Measurements from ENCODE around the gene RASA3. TPM values are rescaled to one million over a fixed set of nuclear protein-coding genes. Genes with fewer than 3 reads are reported as not detected.
"Not testable (repeated sequence)": the region's sequence is repeated elsewhere in the genome, so short reads cannot be mapped to it uniquely, and the experiment has no call there.

RASA3 gene
- total RNA-seq, 2 donors from 2014 or later, result 6.3 to 12.0 TPM

- H3K36me3 Mint-ChIP-seq (ENCODE audit: low read depth), result no peaks in the 10 kb centered on the region
- H3K4me3 Mint-ChIP-seq, result no peak overlapping the region
- Histone ChIP-seq H3K9ac (ENCODE audit: extremely low read depth, low read length, poor library complexity, severe bottlenecking) (no peak overlapping the region), H3K27me3 (ENCODE audit: control insufficient read depth, insufficient read depth, low read length, poor library complexity, severe bottlenecking) (peaks cover 6% of the 10 kb centered on the region), H3K9me3 (ENCODE audit: control insufficient read depth, low read length) (no peaks in the 10 kb centered on the region), H3K36me3 (ENCODE audit: control insufficient read depth, insufficient read depth, low read length) (no peaks in the 10 kb centered on the region), H3K4me3 (ENCODE audit: low read length) (no peak overlapping the region), H3K4me1 (ENCODE audit: control insufficient read depth, insufficient read depth, low read length) (peaks cover 12% of the 10 kb centered on the region), H3K27ac (ENCODE audit: low read depth, low read length) (no peak overlapping the region)
- TF ChIP-seq CTCF (conservative IDR thresholded peaks at IDR 0.05), result no peak
- no peaks in the 10 kb centered on the region for H3K9me3 Mint-ChIP-seq
- DNase-seq, result no peak
- H3K27ac Mint-ChIP-seq, result no peak overlapping the region
- H3K27me3 Mint-ChIP-seq (ENCODE audit: insufficient read depth), result peaks cover 4% of the 10 kb centered on the region
- 79 to 91% methylated on average over 6 to 15 of the region's 15 CpGs for WGBS, 2 experiments (ENCODE audit: insufficient coverage in 1 of 2, insufficient read length in 1 of 2)
- peaks cover 26% of the 10 kb centered on the region for H3K4me1 Mint-ChIP-seq
These were observed 4.7 kb downstream of the RASA3 start for GRCh38 chr13:114127473-114128347.

- no peak overlapping the region for H3K27ac Mint-ChIP-seq
- H3K4me1 ChIP-seq (ENCODE audit: control insufficient read depth, insufficient read depth, low read length), result peaks cover 12% of the 10 kb centered on the region
- H3K36me3 Mint-ChIP-seq (ENCODE audit: low read depth), result no peaks in the 10 kb centered on the region
These were observed 5.5 kb downstream of the RASA3 start for GRCh38 chr13:114126789-114127472.

GRCh38 chr13:114126086-114126485 is 6.3 kb downstream of the RASA3 start:
- H3K4me3 Mint-ChIP-seq, result not testable (repeated sequence)

More at GRCh38 chr13:114126789-114127472, 5.5 kb downstream of the RASA3 start:
- Mint-ChIP-seq H3K4me1 (peaks cover 26% of the 10 kb centered on the region), H3K4me3 (no peak overlapping the region), H3K9me3 (no peaks in the 10 kb centered on the region), H3K27me3 (ENCODE audit: insufficient read depth) (peaks cover 4% of the 10 kb centered on the region)
- DNase-seq, result no peak
- no peak overlapping the region for H3K4me3 ChIP-seq (ENCODE audit: low read length)
- H3K9me3 ChIP-seq (ENCODE audit: control insufficient read depth, low read length), result no peaks in the 10 kb centered on the region
- TF ChIP-seq CTCF (conservative IDR thresholded peaks at IDR 0.05), result no peak
- H3K9ac ChIP-seq (ENCODE audit: extremely low read depth, low read length, poor library complexity, severe bottlenecking), result no peak overlapping the region
- 93 to 95% methylated on average over 17 to 21 of the region's 21 CpGs for WGBS, 2 experiments (ENCODE audit: insufficient coverage in 1 of 2, insufficient read length in 1 of 2)
- no peaks in the 10 kb centered on the region for H3K36me3 ChIP-seq (ENCODE audit: control insufficient read depth, insufficient read depth, low read length)
- H3K27me3 ChIP-seq (ENCODE audit: control insufficient read depth, insufficient read depth, low read length, poor library complexity, severe bottlenecking), result peaks cover 6% of the 10 kb centered on the region
- no peak overlapping the region for H3K27ac ChIP-seq (ENCODE audit: low read depth, low read length)

More at GRCh38 chr13:114126086-114126485, 6.3 kb downstream of the RASA3 start:
- not testable (repeated sequence) for H3K9ac ChIP-seq (ENCODE audit: extremely low read depth, low read length, poor library complexity, severe bottlenecking); H3K27ac ChIP-seq (ENCODE audit: low read depth, low read length); H3K27me3 ChIP-seq (ENCODE audit: control insufficient read depth, insufficient read depth, low read length, poor library complexity, severe bottlenecking); H3K36me3 ChIP-seq (ENCODE audit: control insufficient read depth, insufficient read depth, low read length); H3K27ac Mint-ChIP-seq; H3K27me3 Mint-ChIP-seq (ENCODE audit: insufficient read depth); H3K9me3 Mint-ChIP-seq; H3K4me3 ChIP-seq (ENCODE audit: low read length); H3K9me3 ChIP-seq (ENCODE audit: control insufficient read depth, low read length); DNase-seq; H3K36me3 Mint-ChIP-seq (ENCODE audit: low read depth)
- WGBS, 2 experiments (ENCODE audit: insufficient coverage in 1 of 2, insufficient read length in 1 of 2), result 95 to 96% methylated on average over 6 to 11 of the region's 14 CpGs
- H3K4me1 ChIP-seq (ENCODE audit: control insufficient read depth, insufficient read depth, low read length), result peaks cover 12% of the 10 kb centered on the region
- H3K4me1 Mint-ChIP-seq, result peaks cover 25% of the 10 kb centered on the region
